GM21528 (cell line): Measurements from ENCODE around the gene DAND5.
A peak's percentile ranks its signal among the peaks of the same experiment; 100 is the strongest.
"Not testable (repeated sequence)": the region's sequence is repeated elsewhere in the genome, so short reads cannot be mapped to it uniquely, and the experiment has no call there.

ENCODE experiments used
- ATAC-seq: cut with Tn5 transposase; IDR thresholded peaks from one replicate; pipeline ENCODE4 v1.9.1; 2021; ENCODE audit warnings: mild to moderate bottlenecking, moderate library complexity; ENCODE audit not compliant: unreplicated experiment, low FRiP score

The DAND5 gene

GRCh38 chr19:12945479-12946091, 23.8 kb upstream of the DAND5 start, which contains the start of gene RAD23A:
Gene RAD23A (plus strand): TSS chr19:12945862. CDS start chr19:12945949, 87 bp downstream.
- ATAC-seq: peak; percentile 70

- ATAC-seq: peak; percentile 44
Measured at GRCh38 chr19:12946092-12946721, 23.2 kb upstream of the DAND5 start.

DNA sequence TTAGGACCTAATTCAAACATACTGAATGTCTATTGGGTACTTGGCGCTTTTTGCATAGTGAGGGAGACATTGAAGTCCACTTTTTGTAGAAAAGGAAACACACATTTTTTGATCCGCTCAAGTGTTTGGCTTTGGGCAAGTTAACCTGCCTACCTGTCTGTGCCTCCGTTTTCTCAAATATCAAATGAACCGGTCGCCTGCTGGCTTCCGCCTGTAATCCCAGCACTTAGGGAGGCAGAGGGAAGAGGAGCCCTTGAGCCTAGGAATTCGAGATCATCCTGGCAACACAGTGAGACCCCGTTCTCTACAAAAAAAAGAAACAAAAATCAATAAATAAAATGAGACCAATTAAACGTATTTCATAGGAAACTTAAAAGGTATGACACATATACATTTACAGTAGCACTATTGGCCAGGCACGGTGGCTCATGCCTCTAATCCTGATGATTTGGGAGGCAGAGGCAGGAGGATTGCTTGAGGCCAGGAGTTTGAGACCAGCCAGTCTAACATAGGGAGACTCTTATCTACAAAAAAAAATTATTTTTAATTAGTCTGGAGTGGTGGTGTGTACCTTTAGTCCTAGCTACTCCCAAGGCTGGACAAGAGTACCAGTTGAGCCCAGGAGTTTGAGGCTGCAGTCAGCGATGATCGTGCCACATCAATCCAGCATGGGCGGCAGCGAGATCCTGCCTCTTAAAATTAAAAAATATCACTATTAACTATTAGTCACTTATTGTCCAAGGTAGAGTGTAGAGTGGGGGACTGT, 22.5 kb upstream of the DAND5 start:
- ATAC-seq: no peak

GRCh38 chr19:12947702-12948611, 21.4 kb upstream of the DAND5 start:
- no peak for ATAC-seq

- ATAC-seq: no peak
Measured at GRCh38 chr19:12948612-12949362, 20.6 kb upstream of the DAND5 start.

DNA sequence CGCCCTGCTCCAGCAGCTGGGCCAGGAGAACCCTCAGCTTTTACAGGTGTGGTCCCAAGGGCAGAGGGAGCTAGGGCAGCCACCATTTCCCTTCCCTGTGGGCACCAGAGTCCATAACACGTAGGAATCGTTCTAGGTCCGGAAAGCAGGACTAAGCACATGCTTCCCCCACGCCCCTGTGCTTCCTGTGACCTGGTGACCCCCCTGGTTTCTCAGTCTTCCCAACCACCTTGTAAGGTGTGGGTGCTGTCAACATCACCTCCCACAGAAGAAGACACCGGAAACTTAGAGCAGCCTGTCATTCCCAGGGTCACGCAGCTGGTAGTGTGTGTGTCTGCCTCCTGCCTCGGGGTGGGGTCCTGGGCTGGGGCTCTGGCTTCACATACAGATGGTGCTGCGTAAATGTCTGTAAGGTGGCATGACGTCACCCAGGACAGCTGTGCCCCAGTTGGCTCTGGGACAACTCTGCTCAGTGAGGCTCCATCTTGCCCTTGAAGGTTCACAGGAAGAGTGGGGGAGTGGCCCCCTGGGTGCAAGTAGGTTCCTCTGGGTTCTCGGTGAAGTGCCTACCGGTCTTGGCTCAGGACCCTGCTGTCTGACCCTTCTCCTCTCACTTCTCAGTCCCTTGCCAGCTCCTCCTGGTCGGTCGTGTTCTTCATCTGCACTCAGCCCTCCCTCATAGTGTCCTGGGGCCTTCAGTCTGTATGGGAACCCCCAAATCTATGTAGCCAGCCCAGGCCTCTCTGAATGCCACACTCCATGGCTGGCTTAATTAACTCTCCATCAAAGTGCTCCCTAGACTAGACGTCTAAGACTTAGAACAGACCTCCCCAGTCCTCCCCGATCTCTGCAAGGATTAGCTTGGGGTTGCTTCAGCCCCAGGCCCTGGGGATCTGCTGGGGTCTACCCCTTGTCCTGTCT, 19.8 kb upstream of the DAND5 start:
- ATAC-seq: no peak

GRCh38 chr19:12952050-12952449, 17.3 kb upstream of the DAND5 start:
- ATAC-seq: not testable (repeated sequence)

DNA sequence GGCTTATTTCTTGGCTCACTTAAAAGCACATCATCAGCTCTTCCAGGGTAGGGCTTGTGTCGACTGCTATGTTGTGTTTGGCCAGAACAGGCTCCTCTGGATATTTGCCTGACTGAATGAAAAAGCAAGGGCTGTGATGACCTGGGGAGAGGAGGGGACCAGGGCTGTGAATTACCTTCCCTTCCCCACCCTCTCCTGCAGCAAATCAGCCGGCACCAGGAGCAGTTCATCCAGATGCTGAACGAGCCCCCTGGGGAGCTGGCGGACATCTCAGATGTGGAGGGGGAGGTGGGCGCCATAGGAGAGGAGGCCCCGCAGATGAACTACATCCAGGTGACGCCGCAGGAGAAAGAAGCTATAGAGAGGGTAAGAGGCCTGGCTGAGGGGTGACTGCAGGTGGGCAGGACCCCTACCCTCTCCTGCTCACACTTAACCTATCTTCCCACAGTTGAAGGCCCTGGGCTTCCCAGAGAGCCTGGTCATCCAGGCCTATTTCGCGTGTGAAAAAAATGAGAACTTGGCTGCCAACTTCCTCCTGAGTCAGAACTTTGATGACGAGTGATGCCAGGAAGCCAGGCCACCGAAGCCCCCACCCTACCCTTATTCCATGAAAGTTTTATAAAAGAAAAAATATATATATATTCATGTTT, 16.8 kb upstream of the DAND5 start:
- no peak for ATAC-seq

GRCh38 chr19:12953138-12953798, 16.1 kb upstream of the DAND5 start:
- ATAC-seq: no peak

DNA sequence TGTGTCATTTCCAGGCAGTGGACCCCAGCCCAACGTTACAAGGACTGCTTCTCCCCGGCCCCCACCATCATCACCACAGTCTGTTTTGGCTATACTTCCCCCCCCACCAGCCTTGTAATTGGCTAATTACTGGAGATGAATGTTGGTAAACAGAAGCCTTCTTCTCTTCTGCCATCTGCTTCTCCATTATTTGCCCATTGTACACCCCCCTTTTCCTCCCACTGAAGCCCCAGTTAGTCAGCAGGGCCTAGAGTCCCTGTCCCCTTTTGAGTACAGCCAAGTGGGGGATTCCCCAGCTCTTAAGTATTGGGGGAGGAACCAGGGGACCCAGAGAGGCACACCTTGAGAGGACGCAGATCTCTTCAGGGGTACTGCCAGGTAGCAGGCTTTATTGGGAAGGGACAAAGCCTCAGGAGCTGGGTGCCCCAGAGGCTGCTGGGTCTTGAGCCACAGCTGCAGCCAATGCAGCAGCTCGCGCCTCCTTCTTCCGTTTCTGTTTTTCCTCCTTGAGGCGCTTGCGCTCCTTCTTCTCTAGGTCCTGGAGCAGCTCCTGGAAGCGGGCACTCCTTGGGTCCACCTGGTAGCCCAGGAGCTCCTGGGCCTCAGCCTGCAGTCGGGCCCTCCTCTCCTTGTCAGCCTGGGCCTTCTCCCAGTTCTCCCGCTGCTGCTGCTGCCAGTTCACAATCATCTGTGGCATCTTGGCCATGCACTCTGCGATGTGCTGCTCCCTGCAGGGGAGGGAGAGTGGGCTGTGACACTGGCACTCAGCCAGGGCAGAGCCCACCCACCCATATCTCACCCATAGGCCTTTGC, 15.4 kb upstream of the DAND5 start:
- no peak for ATAC-seq

DNA sequence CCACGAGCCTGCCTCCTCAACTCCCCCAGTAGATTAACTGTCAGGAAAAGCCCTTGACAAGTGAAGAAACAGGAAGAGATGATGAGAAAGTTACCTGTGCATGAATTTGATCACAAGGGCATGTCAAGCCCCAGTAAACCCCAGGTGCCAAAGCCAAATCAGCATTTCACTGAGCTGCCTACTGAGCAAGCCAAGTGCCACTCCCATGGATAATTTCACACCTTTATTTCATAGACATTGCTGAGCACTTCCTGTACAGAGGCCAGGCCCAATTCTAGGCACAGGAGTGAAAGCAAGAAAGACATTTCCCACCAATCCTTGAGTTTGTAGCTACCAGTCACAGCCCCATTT, 14.8 kb upstream of the DAND5 start:
- ATAC-seq: no peak

- ATAC-seq: not testable (repeated sequence)
Measured at GRCh38 chr19:12955575-12955974, 13.8 kb upstream of the DAND5 start.

DNA sequence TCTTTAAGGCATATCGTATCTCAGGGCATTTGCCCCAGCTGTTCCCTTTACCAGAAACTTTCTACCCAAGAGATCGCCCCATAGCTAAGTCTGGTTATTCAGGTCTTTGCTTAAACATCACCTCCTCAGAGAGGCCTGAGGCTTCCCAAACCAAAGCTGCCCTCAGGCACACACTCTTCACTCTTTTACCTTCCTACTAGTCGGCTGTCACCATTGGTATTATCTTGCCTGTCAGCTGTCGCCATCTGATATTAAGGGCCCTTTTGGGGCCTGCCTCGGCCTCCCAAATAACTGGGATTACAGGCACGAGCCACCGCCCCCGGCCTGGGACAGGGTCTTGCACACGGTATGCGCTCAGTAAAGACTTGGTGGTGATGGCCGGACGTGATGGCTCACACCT, 13.4 kb upstream of the DAND5 start:
- no peak for ATAC-seq

GRCh38 chr19:12956446-12957388, 12.7 kb upstream of the DAND5 start, which contains the start of gene GADD45GIP1:
Gene GADD45GIP1 (minus strand): TSS chr19:12957223. CDS start chr19:12957212, 11 bp downstream.
- peak; percentile 50 for ATAC-seq

- ATAC-seq: not testable (repeated sequence)
Measured at GRCh38 chr19:12957389-12957952, 11.9 kb upstream of the DAND5 start.

- ATAC-seq: no peak
Measured at GRCh38 chr19:12959481-12959880, 9.9 kb upstream of the DAND5 start.
